ENCODE results near the gene SORL1.

The SORL1 gene

DNA sequence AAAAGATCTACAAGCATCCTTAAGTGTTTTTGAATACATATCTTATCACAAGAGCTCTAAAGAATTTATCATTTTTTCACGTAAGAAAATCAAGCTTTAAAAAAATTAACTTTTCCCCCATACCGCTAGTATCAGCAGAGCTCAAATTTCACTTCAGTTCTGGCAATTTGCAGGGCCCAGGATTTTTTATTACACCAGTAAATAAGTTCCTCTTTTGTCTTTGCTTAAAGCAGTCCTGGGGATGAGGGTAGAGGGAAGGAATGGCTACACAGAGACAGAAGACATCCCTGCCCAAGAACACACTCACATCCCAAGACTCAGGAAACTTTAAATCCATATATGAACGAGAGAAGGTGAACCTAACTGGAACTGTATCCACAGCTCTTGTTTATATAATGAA, 22.6 kb upstream of the SORL1 start:
- in situ Hi-C loops (cut with HindIII; ENCODE audit: low sequenced_read_pairs), result no loop called here

DNA sequence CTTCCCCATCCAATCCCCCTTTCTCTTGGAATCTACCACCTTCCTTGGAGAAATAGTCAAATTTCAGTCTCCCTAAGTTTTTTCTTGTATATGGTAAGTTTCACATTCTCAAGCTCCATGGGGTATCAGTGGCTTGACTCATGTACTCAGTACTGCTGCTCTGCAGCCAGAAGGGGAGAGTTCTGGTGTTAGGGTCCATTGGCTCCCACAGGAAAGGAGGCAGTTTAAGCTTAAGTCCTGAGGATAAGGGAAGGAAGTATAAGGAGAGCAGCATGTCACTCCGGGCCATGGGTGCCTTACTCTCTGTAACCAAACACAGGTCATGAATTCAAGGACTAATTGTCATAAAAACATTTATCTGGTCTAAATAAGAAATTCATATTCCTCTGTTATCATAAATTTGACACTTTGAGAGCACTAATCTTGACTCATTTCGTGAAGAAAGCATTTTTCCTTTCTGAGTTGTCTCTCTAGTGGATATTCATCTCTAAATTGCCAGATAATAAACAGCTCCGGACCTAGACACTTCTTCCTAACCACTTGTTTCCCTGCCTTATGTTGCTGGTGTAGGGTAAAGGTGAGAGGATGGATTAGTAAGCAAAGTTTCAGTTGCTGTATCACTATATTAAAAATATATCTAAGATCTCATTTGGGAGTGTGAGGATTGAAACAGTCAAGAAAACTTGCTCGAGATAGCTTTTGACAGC, 20.1 kb upstream of the SORL1 start:
- in situ Hi-C loops (cut with HindIII; ENCODE audit: low sequenced_read_pairs), result no loop called here

DNA sequence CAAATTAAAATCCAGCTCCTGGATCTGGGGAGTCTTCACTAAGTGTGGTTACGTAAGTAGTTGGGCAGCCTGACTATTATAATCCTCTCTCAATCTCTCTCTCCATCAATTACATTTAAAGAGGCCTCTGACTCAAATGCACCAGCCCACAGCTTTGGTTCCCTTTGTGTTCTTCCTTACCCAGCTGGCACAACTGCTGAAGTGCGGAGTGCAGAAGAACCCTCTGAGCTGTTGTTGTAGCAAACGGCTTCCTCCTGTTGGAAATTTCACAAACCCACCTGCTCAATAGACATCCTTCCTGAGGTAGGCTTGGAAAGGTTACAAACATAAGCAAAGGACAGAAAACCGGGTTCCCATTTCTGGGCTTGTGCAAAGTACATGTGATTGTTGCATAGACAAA, 17.0 kb upstream of the SORL1 start:
- in situ Hi-C loops (cut with HindIII; ENCODE audit: low sequenced_read_pairs), result no loop called here

DNA sequence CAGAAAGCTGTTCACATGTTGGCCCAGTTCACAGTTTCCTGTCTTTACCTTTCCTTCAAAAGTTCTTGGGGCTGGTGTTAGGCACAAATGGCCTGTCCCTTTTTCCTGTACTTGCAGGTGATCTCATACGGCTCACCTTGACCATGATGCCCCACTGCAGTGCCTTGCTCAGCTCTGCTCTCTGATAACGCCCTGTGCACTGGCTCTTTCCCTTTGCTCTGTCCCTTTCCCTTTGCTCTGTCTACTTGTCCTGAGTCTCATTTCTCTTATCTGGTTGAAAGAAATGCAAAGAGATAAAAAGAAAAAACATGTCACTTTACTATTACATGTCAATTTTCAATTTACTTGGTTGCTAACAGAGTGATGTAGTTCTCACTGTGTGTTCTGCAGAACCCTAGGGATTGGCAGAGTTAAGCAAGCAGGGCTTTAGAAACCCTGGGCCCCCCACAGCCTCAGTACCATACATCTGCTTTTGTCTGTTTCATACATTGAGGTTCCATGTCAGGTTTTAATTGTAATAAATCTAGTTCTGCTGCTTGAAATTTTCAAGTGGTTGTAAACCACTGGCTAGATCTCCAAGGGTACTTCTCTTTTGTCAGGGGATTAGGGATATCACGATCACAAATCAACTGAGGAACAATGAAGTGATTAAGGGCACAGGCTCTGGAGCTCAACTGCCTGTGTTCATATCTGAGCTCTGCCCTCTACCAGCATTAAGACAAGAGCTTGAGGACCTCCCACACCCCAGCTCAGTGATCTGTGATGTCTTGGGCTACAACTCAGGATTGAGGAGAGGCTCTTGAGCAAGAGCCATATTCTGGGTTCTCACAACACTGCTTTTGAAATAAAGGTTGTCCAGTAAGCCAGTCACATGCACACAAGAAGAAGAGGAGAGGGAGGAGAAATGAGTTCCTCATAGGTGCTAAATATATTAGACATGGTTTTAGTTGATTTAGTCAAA, 16.3 kb upstream of the SORL1 start:
- in situ Hi-C loops (cut with HindIII; ENCODE audit: low sequenced_read_pairs), result no loop called here

DNA sequence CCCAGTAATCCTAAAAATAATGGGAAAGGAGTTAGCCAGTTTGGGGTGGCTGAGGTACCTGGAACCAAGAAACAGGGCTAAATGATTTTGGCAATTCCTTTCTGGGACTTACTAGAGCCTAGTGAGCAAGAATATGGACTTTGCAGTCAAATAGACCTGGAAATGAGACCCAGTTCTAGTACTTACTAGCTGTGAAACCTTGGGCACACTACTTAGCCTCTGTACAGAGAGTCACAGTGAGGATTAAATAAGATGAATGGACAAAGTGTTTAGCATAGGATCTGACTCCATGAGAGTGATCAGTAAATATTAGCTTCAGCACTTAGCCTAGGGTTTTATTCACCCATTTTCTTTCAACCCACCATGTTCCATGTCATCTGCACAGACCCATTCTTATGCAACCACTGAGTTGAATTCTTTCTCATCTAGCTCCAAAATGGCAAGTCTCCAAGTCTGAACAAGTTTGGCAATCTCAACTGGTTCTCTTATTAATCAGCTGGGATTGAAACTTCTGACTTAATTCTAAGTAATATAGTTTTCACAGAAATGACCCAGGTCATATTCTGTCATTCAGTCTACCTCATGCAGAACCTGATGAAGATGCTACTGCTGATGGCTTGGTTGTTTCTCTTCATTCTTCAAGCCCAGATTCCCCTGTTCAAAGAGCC, 15.0 kb upstream of the SORL1 start:
- in situ Hi-C loops (cut with HindIII; ENCODE audit: low sequenced_read_pairs), result no loop called here

DNA sequence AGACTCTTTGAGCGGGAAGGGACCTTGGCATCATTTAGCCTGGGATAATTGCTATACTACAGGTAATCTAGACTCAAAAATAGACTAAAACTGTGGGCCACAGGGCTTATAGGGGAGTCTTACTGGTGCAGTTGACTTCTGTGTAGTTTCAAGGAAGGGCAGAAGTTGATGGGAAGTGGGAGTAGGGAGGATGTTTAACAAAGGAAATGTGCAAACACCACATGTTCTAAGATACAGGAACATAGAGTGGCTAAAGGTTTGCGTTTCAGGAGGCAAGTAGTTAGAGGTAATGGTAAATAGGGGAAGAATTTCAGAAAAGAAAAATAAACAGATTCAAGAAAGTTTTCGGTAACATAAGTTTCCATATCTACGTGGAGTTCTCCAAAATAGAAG, 14.4 kb upstream of the SORL1 start:
- in situ Hi-C loops (cut with HindIII; ENCODE audit: low sequenced_read_pairs), result no loop called here

DNA sequence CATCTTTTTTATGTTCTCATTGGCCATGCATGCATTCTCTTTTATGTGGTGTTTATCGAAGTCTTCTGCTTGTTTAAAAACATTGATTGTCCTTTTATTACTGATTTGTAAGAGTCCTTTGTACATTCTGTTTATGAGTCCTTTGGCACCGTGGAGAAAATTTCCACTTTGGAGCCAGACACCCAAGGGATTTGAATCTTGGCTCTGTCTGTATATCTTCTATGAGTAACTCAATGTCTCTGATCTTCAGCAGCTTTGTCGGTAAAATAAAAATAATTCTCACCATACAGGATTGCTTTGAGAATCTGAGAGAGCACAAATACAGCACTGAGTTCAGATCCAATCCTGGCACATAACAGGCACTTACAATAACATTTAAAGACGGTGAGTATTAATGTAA, 12.8 kb upstream of the SORL1 start:
- in situ Hi-C loops (cut with HindIII; ENCODE audit: low sequenced_read_pairs), result no loop called here

DNA sequence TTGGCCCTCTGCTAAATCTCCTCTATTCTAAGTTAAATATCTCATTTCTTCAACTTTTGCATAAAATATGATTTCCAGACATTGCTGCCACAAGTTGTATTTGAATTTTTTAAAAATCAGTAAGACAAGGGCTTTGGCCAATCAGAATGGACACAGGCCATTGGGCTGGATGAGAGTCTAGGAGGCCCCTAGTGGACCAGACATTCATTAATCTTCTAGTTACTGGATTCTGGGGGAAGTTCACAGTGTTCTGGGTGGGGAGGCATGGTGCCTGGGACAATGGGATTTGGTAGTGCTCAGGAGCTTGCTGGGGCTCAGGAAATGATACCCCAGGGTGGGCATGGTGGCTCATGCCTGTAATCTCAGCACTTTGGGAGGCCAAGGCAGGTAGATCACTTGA, 12.4 kb upstream of the SORL1 start:
- in situ Hi-C loops (cut with HindIII; ENCODE audit: low sequenced_read_pairs), result loop anchor here (5.0 kb wide), 1 partner anchor 112 kb away; no protein-coding TSS in a partner anchor

DNA sequence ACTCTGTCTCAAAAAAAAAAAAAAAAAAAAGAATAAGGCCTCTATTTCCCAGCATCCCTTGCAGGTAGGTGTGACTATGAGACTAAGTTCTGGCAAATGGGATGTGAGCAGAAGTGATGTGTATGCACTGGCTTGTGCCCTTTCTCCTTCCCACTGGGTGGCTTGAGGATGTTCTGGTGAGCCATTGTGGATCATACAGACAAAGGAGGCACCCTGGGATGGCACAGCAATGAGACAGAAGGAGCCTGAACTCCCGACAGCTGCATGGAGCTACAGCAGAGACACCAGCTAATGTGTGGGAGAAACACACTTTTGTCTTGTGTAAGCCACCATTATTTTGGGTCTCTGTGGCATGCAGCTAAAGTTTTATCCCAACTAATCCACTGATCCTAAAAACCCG, 10.6 kb upstream of the SORL1 start:
- in situ Hi-C loops (cut with HindIII; ENCODE audit: low sequenced_read_pairs), result loop anchor here (5.0 kb wide), 1 partner anchor 114 kb away; no protein-coding TSS in a partner anchor

DNA sequence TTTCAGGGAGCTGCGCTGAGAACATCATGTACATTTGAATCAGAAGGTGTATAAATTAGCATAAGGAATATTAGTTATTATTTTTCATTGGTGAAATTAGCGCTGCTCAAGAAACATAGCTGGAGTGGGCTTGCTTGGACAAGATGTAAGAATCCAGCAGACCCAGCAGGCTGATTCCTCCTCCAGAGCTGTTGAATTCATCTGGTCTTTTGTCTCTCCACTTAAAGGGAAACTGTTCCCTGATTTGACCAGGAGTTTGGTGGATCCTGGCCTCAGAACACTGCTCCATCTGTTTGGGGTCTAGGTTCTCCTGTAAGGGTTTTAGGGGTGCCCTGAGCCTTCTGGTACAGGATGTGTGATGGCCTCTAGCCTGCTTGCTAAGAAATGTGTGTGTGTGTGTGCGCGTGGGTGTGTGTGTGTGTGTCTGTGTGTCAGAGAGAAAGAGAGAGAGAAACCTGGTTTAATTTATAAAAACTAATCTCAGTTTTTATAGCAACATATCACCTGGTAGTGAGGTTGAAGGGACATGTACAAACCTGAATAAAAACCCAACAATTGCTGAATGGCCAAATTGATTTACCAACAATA, 8.3 kb upstream of the SORL1 start:
- in situ Hi-C loops (cut with HindIII; ENCODE audit: low sequenced_read_pairs), result loop anchor here (5.0 kb wide), 1 partner anchor 116 kb away; no protein-coding TSS in a partner anchor

DNA sequence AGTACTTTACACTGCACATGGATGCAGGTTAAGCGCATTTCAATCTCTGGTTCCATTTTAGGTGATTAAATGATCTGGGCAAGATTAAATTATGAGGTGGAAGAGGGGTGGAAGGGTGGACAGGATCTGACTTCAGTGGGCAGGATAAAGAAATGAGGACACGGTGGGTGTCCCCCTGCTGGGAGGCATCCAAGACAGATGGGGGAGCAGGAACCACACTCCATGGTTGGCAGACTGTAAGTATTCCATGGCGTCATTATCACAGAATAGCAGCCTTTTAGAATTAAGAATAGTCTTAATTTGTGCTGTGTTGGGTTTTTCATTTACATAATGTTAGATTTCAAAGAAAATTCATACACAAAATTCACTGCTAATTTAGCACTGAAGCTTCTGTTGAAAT, 7.6 kb upstream of the SORL1 start:
- in situ Hi-C loops (cut with HindIII; ENCODE audit: low sequenced_read_pairs), result loop anchor here (5.0 kb wide), 1 partner anchor 117 kb away; no protein-coding TSS in a partner anchor

DNA sequence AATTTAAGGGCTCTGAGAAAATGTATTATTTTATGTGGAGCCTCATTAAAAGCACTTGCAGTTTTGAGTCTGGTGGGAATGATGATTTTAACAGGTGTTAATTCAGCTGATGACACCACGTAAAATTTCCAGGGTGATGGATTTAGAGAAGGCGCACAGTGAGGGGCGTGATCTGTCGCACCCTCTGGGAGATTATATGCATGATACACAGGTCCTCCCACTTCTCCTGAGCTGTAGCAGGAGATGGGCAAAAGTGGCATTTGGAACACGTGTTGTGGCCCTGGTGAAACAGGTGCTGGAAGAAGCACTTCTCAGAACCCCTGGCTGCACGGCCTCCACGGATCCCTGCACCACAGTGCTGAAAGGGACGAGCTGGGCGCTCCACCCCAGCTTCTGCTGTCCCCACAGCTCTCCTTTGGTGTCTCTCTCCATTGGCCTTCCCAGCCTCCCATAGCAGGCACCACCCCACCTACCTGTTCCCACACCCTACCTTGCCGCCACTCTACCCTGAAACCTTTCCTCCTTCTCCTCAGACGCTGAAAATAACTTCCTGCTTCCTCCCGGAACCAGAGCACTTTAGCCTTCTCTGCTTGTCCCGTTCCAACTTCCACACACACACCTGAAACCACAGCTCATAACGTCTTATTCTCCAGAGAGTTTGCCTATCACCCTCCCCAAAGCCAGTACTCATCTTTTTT, 6.9 kb upstream of the SORL1 start:
- in situ Hi-C loops (cut with HindIII; ENCODE audit: low sequenced_read_pairs), result no loop called here

DNA sequence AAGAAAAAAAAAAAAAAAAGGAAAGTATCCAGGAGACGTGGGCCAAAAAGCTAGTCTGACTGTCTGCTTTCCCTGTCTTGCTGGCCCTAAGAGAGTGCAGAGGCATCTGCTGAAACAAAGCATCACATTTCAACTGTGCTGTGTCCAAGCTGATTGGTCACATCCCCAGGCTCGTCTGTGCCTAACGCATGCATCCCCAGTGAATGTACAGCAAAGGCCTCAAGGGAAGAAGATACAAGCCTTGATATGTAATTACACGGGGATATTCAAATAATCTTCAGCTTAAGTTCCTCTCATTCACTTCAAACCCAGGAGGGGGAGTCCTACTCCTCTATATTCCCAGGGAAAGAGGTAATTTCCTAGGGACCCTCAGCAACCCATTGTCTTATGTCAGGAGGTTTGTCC, 5.4 kb upstream of the SORL1 start:
- in situ Hi-C loops (cut with HindIII; ENCODE audit: low sequenced_read_pairs), result no loop called here

DNA sequence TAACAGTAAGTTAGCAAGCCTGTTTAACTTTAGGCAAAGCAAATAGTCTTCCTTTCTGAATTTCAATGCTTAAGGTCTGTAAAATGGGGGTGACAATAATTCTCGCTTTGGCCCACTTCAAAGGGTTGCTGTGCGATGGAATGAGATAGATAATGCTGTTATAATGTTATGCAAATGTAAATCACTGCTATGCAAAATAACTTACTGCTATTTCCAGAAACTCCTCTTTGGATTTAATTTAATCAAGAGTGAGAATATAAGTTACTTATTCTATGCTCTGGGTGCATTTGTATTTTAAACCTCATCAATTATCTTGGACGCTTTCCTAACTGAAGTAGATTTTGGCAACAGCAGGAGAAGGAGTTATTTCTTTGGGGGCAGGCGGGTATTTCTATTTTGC, 4.1 kb upstream of the SORL1 start:
- in situ Hi-C loops (cut with HindIII; ENCODE audit: low sequenced_read_pairs), result no loop called here

DNA sequence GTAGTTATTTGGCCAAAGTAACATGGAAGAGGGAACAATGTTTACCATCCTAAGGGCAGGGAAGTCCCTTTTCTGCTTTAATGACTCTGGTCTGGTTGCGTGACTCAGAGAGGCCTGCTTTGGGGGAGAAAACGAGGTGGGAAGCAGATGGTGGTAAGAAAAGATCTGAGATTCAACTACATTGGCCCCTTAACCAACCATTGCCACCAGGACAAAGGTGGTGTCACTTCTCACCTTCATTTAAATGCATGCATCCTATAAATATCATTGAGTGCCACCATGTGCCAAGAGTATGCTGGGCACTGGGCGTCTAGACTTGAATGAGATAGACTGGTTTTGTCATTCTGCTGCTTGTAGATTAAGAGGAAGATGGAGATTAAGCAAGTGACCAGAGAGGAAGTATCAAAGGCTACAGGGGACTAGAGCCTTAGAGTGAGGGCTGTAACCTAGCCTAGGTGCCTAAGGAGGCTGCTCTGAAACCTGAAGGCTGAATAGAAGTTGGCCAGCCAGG, 3.6 kb upstream of the SORL1 start:
- in situ Hi-C loops (cut with HindIII; ENCODE audit: low sequenced_read_pairs), result no loop called here

DNA sequence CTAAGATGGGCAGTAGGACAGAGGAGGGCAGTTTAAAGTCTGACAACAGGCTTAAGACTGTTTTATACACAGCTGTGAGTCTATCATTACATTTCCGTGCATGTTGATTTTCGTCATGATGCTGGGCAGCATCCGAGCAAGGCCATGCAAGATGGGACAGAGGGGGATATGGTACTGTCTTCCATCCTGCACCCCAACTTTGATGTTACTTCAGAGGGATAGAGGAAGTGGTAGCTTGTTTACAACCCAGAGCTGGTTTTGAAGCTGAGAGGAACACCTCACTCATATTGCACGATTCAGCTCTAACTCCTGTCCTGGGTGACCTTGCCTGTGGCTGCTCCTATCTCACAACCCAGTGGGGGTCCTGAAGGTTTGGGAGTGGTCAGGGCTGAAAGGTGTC, 3.0 kb upstream of the SORL1 start:
- in situ Hi-C loops (cut with HindIII; ENCODE audit: low sequenced_read_pairs), result no loop called here

DNA sequence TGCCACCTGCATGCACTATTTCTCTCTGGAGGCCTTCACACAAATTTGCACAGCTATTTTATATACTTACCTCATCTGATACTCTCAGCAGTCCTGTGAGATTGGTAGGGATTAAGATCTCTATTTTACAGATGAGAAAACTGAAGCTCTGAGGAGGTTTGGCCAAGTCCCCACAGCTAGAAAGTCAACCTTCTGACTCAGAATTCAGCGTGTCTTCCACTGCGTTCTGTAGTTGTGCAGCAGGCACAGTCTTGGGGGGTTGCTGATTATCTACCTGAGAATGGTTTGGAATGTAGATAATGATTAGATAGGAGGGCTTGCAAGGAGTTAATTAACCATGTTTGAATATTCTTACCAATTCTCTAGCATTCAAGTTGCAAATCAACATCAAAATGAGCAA, 2.5 kb upstream of the SORL1 start:
- in situ Hi-C loops (cut with HindIII; ENCODE audit: low sequenced_read_pairs), result no loop called here

DNA sequence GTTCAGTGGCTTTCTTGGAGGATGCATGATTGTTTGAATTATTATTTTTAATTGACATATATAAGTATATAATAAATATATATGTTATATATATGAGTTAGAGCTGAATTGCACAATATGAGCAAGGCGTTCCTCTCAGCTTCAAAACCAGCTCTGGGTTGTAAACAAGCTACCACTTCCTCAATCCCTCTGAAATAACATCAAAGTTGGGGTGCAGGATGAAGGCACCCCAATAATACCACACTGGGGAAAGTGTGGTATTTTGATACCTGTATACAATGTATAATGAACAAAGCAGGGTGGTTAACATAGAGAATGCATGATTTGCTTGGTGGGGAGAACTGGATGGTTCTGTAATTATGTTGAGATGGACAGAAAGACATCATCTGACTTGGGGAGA, 1.7 kb upstream of the SORL1 start:
- in situ Hi-C loops (cut with HindIII; ENCODE audit: low sequenced_read_pairs), result no loop called here

DNA sequence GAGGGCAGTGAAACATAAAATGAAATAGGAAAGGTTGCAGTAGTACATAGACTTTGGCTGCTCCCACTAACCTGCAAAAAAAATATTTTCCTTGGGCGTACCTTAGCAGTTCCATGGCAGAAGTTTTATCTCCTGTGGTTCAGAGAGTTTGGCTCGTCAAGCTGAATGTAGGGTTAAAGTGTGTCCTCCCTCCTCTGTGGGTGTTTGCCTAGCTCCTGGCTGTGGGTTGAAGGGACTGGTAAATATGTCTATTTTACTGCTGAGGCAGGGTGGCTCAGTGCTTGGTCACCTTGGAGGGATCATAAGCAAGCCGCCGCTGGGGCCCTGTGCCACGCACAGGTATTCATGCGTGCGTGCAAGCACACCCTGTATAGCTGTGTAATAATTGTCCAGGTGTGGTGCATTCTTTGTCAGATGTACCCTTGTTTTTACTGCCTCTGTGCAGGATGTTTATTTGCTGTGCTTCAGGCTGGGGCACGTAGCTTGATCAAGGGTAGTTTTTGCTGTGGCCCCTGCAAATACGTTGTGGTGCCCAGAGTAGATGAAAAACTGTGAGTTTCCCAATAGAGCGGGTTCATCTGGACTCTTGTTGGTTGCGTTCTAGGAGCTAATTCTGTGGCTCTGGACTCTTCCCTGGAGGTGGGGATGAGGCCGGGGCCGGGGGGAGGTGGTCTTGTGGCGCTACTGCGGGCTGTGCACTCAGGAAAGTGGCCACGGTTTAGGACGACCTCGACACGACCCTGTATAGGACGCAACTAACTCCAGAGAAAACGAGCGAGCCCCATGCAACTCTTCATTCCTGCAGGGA, 732 bp upstream of the SORL1 start:
- in situ Hi-C loops (cut with HindIII; ENCODE audit: low sequenced_read_pairs), result no loop called here
